ENCODE measurements around the gene MAP2K3.
"Not testable (repeated sequence)": the region's sequence is repeated elsewhere in the genome, so short reads cannot be mapped to it uniquely, and the experiment has no call there.

MAP2K3 gene

DNA sequence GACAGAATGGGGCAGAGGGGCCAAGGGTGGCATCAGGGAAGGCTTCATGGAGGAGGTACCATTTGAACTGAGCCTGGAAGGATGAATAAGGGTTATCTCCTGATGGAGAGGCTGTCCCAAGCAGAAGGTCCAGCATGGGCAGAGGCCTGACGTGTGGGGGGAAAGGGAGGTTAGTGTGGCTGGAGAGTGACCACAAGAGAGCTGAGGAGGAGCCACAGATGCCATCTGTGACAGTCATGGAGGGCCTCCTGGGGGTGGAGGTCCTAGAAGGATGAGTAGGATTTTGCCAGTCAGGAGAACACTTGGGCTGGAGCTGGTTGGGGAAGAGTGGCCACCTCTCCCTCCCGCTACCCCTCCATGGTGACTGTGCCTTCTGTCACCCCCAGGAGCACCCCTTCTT, 29.2 kb downstream of the MAP2K3 start:
- DNase-seq = not testable (repeated sequence)

DNA sequence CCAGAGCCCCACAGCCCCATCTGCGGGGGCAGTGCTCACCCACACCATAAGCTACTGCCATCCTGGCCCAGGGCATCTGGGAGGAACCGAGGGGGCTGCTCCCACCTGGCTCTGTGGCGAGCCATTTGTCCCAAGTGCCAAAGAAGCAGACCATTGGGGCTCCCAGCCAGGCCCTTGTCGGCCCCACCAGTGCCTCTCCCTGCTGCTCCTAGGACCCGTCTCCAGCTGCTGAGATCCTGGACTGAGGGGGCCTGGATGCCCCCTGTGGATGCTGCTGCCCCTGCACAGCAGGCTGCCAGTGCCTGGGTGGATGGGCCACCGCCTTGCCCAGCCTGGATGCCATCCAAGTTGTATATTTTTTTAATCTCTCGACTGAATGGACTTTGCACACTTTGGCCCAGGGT, 29.8 kb downstream of the MAP2K3 start:
- not testable (repeated sequence) for DNase-seq

- DNase-seq = not testable (repeated sequence)
Measured at GRCh38 chr17:21314701-21315111, 30.2 kb downstream of the MAP2K3 start.

- not testable (repeated sequence) for DNase-seq
Measured at GRCh38 chr17:21315246-21316000, 30.9 kb downstream of the MAP2K3 start.

GRCh38 chr17:21316212-21316886, 31.8 kb downstream of the MAP2K3 start:
- DNase-seq = not testable (repeated sequence)

DNA sequence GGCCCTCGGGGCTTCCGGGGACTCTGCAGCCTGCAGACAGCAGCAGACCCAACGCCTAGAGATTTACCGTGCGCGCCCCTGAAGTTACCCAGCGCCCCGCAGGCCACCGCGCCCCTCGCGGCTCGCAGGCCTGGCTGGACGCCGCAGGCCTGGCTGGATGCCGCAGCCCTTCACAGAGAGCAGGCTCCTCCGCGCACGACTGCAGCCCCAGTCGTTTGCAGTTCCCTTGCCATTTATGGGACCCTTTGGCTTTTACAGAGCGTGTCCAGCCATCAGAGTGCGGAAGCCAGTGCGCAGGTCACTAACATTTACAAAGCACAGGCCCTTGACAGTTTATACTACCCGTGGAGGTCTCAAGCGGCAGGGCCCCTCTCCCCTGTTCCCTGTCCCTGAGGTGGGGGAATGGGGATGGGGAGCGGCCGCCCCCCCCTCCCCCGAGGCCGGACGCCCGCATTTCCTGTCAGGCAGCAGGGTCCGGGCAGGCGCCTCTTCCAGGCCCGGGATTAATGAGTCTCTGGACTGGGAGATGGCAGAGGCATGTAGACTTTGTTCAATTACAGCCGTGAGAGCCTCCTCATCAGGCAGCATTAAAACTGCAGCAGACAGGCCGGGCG, 32.5 kb downstream of the MAP2K3 start:
- DNase-seq = not testable (repeated sequence)

GRCh38 chr17:21317821-21318220, 33.3 kb downstream of the MAP2K3 start:
- not testable (repeated sequence) for DNase-seq

DNA sequence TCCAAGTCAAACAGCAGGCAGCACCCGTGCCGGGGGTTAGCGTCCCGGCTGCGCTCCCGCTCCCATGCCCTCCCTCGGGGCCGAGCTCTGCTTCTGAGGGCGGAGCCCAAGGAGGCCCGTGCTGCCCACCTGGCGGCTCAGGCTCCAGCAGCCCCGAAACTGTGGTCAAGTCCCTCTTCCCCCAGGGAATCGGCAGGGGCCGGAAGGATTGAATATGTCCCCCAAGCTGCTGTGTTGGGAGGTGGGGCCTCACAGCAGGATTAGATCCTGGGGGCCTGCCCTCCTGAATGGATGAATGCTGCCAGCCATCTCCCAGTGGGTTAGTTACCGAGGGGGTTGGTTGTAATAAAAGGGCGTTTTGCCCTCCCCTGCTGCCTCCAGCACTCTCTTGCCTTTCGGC, 33.9 kb downstream of the MAP2K3 start:
- no peak for DNase-seq

- not testable (repeated sequence) for DNase-seq
Measured at GRCh38 chr17:21318856-21319255, 34.3 kb downstream of the MAP2K3 start.

GRCh38 chr17:21319256-21319655, 34.7 kb downstream of the MAP2K3 start:
- not testable (repeated sequence) for DNase-seq

DNA sequence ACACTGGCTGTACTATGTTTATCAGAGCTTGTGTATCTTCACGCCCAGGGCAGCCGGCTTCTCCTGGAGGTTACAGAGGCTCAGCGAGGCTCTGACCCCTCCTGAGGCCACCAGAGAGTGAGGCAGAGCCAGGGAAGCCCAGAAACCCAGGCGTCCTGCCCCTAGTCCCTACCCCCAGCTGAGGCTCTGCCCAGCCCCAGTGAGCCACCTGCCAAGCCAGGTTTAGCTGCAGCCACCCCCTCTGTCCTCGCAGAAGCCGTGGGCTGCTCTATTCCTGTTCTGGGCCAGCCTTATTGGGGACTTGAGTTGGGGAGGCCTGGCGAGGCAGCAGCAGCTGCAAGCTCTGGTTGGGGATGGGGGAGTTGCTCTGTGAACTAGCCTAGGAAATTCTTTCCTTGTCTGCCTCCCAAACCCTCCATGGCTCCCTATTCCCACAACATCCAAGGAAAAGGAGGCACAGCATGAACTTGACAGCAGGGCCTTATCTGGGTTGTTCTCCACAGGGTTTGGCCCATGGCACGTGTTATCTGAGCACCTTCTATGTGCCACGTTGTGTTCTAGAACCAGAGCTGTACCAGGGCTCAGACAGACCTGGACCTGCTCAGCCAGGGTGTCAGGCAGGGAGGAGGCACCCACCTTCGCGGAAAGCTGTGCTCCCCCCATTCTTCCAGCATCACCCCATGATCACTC, 35.3 kb downstream of the MAP2K3 start:
- not testable (repeated sequence) for DNase-seq

DNA sequence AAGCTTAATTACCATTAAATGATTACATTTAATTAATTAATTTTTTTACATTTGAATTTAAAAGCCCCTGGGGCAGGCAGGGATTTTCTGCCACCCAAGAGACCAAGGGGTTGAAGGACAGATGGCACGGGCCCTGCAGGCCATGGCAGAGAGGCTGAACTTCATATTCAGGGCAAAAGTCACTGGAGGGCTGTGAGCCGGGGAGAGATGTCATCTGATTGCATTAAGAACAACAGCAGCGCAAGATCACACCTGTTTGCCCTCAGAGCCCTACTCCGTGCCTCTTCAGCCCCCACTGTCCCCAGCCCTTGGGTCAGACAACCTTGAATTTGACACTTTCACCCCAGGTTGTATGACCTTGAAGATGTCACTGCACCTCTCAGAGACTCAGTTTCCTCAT, 35.9 kb downstream of the MAP2K3 start:
- not testable (repeated sequence) for DNase-seq

- not testable (repeated sequence) for DNase-seq
Measured at GRCh38 chr17:21321061-21321460, 36.5 kb downstream of the MAP2K3 start.

- DNase-seq = not testable (repeated sequence)
Measured at GRCh38 chr17:21321744-21322191, 37.3 kb downstream of the MAP2K3 start.

- not testable (repeated sequence) for DNase-seq
Measured at GRCh38 chr17:21323257-21324111, 39.0 kb downstream of the MAP2K3 start.

DNA sequence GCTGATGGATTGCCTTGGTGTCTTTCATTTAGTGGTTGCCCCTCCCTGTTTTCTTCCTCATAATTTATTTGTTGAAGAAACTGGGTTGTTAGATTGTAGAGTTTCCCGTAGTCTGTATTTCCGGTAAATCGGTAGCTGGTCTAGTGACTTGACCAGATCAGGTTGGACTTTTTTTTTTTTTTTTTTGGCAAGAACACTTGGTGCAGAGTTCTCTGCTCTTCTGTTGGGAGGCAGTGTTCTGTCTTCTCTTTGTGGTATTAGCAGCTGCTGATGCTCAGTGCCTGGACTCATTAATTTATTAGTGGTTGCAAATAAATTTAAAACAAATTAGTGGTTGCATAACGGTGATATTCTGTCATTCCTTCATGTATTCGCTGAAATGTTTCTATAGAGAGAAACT, 40.2 kb downstream of the MAP2K3 start:
- DNase-seq = not testable (repeated sequence)

GRCh38 chr17:21327921-21328320, 43.4 kb downstream of the MAP2K3 start:
- not testable (repeated sequence) for DNase-seq

- not testable (repeated sequence) for DNase-seq
Measured at GRCh38 chr17:21328778-21329177, 44.3 kb downstream of the MAP2K3 start.

DNA sequence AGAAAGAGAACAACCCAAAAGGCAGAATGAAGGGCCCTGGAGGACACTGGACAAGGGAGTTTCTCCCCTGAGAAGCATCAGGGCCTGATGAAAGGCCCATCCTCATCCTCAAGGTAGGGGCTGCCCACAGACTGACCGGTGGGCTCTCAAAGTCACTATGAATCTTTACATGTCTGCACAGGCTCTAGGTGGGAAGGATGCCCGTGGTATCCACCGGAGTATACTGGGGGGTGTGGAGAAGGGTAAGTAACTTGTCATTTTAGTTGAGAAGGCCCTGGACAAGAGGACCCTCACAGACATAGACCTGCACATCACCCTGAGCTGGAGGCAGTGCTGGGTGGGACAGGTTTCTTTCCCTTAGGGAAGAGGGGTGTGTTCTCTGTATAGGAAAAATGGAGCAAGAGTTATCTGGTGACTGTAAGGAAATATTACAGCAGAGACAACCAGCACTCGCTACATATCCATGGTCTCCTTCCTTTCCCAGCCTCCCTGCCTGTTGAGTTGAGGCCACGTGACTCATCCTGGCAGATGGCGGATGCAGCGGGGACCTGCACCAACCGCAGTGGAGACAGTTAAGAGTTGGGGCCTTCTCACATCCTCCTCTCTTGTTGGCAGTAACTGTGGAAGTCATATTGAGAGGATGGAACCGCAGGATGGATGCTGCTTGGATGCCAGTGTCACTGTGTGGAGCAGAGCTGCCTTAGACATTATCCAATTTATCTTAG, 46.1 kb downstream of the MAP2K3 start:
- no peak for DNase-seq

- not testable (repeated sequence) for DNase-seq
Measured at GRCh38 chr17:21336541-21337294, 52.2 kb downstream of the MAP2K3 start.

Data from activated CD4-positive, alpha-beta T cell treated with anti-CD3 and anti-CD28 coated beads, Interleukin-2, amount 50 U/mL, for 16 hours (primary cell).